WI38 (cell line): Measurements from ENCODE around the gene C22orf31.

Experiments
- H3K4me3 ChIP-seq: 2 replicates; pipeline ENCODE4 v1.5.1; 2011; ENCODE audit warnings: low read depth, mild to moderate bottlenecking, control low read depth, low read length
- TF ChIP-seq, protein P1 (sequence below): IDR thresholded peaks from 2 replicates; pipeline ENCODE4 v1.5.1; 2012; ENCODE audit warnings: low read depth, mild to moderate bottlenecking, control low read depth, low read length

C22orf31 gene

DNA sequence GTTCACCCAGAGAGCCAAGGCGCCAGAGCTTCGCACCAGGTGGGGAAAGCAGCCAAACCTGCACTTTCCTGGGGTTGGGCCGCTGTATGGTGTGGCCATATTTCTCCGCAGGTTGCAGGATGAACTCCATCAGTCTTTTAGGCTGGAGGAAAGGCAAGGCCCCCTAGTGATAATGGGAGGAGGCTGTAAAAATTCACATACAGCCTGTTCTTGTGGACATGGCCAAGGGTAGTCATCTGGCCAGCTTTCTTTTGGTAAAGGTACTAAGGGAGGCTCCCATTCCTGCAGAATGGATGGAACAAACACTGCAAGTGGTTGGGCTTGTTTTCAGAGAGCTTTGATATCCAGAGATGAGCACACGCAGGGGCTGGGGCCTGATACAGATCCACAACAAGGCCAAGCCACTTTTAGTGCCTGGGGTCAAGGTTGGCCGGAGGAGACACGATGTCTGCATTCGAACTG, 29.6 kb downstream of the C22orf31 start:
- peak overlapping the region; percentile 51 for H3K4me3 ChIP-seq
- TF ChIP-seq, protein P1, sequence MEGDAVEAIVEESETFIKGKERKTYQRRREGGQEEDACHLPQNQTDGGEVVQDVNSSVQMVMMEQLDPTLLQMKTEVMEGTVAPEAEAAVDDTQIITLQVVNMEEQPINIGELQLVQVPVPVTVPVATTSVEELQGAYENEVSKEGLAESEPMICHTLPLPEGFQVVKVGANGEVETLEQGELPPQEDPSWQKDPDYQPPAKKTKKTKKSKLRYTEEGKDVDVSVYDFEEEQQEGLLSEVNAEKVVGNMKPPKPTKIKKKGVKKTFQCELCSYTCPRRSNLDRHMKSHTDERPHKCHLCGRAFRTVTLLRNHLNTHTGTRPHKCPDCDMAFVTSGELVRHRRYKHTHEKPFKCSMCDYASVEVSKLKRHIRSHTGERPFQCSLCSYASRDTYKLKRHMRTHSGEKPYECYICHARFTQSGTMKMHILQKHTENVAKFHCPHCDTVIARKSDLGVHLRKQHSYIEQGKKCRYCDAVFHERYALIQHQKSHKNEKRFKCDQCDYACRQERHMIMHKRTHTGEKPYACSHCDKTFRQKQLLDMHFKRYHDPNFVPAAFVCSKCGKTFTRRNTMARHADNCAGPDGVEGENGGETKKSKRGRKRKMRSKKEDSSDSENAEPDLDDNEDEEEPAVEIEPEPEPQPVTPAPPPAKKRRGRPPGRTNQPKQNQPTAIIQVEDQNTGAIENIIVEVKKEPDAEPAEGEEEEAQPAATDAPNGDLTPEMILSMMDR: no peak

DNA sequence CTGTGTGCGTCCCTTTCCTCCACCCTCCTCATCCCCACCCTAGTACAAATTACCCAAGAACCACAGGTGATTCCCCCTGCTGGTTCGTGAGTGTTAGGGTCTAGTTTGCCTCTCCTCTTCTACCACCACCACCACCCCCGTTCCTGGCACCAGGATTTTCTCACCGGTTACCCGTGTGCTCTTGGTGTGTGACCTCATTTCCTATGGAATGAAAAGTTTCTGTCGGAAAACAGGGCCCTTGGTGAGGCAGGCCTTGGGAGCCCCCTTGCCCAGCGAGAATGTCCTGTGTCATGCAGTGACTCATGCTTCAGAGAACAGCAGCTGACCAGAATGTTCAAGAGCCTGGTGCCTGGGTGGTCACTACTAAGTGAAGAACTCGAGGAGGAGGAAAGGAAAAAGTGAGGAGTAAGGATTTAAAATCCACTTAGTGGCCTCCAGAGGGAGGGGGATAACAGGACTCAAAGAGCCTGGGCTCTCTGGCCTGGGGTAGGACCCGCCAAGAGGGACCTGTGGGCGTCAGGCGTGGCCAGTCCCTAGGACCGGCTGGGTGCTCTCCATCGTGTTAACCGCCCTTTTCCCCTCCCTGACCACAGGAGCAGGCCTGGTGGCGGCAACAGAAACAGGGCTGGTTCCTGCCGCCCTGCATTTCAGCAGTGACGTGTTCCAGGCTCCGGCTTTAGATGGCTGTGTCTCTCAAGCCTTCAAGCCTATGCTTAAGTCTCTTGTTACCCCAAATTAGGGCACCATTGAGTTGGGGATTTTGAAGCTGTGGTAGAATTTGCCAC, 30.2 kb downstream of the C22orf31 start:
- TF ChIP-seq, protein P1: no peak
- H3K4me3 ChIP-seq: peak overlapping the region; percentile 51

DNA sequence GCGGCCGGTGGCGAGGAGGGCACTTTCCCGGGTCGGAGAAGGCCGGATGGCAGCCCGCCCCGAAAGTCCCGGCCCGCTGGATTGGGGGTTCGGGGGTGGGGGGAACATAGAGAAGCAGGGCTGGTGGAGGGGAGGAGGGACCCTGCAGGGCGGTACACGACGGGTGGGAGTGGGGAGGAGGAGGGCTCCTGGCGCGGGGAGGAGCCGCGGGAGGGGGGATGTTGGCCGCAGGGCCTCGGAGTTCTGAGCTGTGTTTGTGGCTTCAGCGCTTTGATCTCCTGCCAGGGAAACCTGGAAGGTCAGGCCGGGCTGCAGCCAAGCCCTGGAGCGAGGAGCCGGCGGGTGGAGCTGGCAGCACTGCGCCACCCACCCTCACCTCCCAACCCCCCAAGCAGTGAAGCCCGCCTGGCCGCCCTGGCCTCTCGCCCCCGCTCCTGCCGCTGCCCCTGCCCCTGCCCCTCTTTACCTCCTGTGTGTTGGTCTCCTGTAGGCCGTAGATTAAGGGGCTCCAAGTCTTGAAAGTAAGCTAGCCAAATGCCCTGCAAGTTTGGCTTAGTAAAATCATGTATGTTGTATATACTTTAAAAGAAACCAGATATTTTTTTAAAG, 30.9 kb downstream of the C22orf31 start:
- TF ChIP-seq, protein P1: no peak
- H3K4me3 ChIP-seq: peak overlapping the region; percentile 51

DNA sequence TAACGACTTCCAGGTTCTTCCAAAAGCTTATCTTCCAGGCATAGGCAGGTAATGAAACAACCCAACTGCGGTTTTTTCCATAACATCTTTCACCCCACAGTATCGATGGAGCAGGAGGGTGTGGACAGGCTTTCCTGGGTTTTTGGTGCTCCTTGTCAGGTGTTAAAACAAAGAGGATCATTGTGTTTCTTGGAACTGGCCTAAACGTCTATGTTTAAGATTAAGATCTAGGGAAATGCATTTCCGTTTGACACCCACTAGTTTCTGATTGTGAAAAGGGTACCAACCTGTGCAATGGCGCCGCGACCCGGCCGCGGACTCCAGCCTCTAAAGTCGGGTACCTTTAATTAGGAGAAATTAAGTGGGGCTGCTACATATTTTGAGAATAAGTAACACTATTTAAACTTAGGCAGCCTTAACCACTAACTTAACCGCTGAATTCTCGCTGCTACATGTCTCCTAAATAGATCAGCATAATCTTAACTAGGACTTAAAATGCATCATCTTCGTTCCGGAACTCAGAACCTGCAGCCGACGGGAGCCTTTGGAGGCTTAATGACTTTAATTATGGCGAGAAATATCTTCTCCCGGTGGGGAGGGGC, 31.5 kb downstream of the C22orf31 start:
- TF ChIP-seq, protein P1: no peak
- peak overlapping the region; percentile 51 for H3K4me3 ChIP-seq

DNA sequence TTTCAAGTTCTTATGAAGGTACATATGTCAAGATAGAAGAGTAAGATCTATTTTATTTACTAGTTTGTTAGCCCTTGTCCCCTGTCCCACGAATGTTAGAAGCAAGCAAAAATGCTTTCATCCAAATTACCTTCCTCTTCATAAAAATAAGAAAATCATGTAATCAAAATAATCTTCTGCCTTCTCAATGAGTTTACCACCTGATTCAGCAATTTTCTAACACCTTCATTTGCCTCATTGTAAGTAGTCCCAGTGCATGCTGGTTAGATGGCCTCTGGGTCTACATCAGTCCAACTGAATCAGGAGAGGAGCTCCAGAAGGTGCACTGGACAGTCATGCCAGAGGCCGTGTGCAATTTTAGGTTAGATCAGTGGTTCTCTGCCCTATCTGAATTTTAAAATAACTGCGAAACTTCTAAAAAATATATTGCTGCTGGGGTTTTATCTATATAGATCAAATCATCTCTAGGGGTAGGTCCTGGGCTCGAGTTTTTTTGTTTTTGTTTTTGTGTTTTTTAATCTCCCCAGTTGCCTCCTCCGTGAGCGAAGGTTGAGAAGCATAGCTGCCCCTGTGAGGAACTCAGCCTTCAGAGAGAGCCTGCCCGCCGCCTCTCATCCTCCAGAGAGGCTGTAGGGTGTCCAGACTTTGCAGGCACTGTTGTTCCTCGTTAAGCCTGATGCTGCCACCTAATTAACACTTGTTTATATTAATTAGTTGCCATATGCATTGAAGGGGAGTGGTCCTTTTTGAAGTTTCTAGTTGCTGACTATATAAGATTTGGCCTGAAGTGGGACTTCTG, 32.2 kb downstream of the C22orf31 start:
- TF ChIP-seq, protein P1: no peak
- no peak overlapping the region for H3K4me3 ChIP-seq

DNA sequence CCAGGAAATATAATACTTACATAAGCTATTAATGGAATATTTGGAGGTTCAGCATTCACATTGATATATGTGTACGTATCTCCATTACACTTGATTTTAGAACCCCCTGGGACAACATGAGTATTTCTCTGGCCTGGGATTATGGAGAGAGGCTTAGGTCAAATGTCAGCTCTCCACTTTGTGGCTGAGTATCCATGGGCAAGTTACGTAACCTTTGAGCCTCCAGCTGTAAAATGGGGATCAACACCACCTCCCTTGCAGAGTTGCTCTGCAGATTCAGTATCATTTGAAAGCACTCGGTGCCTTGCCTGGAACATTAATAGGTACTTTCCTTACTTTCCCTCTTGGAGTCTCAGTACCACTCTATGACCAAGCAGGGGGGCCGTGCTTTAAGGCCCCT, 33.2 kb downstream of the C22orf31 start:
- H3K4me3 ChIP-seq: no peak overlapping the region
- TF ChIP-seq, protein P1: no peak
